ENCODE results near the gene C11orf52. TPM values are rescaled to one million over a fixed set of nuclear protein-coding genes. Genes with fewer than 3 reads are reported as not detected.

C11orf52 gene
- total RNA-seq, 1 donor from 2014 or later, result 0.62 TPM

DNA sequence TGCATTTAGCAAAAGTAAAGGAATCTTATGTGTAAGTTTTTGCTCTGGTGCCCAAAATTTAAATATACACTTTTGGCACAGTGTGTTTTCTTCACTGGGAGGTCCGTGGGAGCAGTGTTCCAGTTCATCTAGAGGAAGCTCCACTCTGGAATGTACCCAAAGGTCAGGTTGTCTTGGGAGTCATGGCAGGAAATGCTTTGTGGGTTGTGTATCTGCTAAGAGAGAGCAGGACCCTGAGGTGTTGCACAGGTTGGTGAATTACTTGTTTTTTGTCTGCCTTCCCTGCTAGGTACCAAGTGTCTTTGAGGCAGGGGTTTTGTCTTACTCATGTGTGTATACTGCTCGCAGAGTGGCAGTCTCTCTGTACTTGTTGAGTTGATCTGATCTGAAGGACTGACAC is 55.7 kb downstream of the C11orf52 start:
- peaks cover 4% of the 10 kb centered on the region for H3K36me3 Mint-ChIP-seq (ENCODE audit: unreplicated experiment)
- H3K4me3 Mint-ChIP-seq (ENCODE audit: unreplicated experiment), result no peak overlapping the region
- H3K27me3 Mint-ChIP-seq (ENCODE audit: unreplicated experiment), result no peaks in the 10 kb centered on the region
- no peak overlapping the region for H3K27ac Mint-ChIP-seq (ENCODE audit: unreplicated experiment)
- peaks cover 29% of the 10 kb centered on the region for H3K4me1 Mint-ChIP-seq (ENCODE audit: unreplicated experiment)
- TF ChIP-seq, protein P1, sequence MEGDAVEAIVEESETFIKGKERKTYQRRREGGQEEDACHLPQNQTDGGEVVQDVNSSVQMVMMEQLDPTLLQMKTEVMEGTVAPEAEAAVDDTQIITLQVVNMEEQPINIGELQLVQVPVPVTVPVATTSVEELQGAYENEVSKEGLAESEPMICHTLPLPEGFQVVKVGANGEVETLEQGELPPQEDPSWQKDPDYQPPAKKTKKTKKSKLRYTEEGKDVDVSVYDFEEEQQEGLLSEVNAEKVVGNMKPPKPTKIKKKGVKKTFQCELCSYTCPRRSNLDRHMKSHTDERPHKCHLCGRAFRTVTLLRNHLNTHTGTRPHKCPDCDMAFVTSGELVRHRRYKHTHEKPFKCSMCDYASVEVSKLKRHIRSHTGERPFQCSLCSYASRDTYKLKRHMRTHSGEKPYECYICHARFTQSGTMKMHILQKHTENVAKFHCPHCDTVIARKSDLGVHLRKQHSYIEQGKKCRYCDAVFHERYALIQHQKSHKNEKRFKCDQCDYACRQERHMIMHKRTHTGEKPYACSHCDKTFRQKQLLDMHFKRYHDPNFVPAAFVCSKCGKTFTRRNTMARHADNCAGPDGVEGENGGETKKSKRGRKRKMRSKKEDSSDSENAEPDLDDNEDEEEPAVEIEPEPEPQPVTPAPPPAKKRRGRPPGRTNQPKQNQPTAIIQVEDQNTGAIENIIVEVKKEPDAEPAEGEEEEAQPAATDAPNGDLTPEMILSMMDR (IDR thresholded peaks at IDR 0.05), result no peak
- DNase-seq (ENCODE audit: extremely low spot score, unreplicated experiment), result no peak
- H3K9me3 Mint-ChIP-seq (ENCODE audit: unreplicated experiment), result no peaks in the 10 kb centered on the region

DNA sequence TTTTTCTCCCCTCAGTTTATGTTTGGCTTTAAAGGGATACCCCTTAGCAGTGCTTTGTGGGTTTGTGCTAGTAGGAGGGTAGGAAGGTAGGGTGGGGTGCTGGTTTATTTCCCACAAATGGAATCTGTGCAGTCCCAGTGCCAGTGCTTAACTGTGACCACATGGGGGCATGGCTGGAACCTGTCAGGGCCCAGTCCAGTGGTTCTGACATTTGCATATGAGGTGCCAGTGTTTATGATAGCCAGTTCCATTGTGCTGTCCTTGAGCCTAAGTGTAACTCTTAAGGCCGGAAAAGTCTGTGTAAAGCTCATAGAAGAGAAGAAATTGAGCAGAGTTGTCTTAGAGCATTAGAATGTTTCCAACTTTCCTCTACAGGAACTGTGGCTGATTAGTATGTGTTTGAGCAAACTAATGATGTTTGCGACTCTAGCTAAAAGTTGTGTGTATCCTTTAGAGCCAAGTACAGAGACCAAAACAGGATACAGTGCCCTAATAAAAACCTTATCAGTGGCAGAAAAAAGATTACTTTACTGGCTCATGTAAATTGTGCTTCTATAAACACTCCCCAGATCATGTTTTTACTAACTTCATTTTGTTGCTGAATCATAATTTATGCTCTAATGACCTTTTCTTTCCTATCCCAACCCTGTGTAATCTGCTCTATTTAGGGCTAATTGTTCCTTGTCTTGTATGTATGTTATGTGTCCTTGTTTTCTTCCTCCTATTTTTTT is 56.5 kb downstream of the C11orf52 start:
- H3K36me3 Mint-ChIP-seq (ENCODE audit: unreplicated experiment), result peaks cover 2% of the 10 kb centered on the region
- H3K27me3 Mint-ChIP-seq (ENCODE audit: unreplicated experiment), result no peaks in the 10 kb centered on the region
- TF ChIP-seq, protein P1 (IDR thresholded peaks at IDR 0.05), result no peak
- peaks cover 29% of the 10 kb centered on the region for H3K4me1 Mint-ChIP-seq (ENCODE audit: unreplicated experiment)
- no peak overlapping the region for H3K4me3 Mint-ChIP-seq (ENCODE audit: unreplicated experiment)
- no peaks in the 10 kb centered on the region for H3K9me3 Mint-ChIP-seq (ENCODE audit: unreplicated experiment)
- no peak for DNase-seq (ENCODE audit: extremely low spot score, unreplicated experiment)
- H3K27ac Mint-ChIP-seq (ENCODE audit: unreplicated experiment), result peak overlapping the region; percentile 13

DNA sequence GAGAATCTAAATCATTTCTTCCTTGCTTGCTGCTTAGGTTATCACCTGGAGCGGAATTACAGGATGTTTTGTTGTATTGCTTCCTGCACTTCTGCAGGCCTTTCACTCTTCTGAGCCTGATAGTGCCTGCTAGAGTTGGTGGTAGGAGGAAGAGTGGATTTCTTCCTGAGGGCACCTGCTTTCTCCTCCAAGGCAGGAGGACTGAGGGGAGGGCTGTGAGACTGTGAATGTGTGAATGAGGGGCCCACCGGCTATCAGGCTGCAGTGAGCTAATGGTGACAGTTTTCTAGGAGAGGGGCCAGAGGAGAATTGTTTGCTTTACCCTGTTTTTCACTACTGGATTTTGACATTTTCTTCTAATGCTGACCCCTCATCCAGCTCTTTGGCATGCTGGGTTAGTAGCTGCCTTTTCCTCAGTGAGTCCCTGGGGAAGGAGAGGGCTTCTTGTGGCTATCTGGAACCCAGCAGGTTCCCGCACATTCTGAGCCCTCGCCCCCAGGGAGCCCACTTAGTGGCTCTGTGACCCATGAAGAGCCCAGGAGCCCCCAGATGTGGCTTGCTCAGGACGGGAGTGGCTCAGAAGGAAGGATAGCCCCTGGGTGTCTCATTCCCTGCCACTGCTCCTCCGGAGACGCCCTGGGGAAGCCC is 57.5 kb downstream of the C11orf52 start:
- no peaks in the 10 kb centered on the region for H3K27me3 Mint-ChIP-seq (ENCODE audit: unreplicated experiment)
- TF ChIP-seq, protein P1 (IDR thresholded peaks at IDR 0.05), result no peak
- no peaks in the 10 kb centered on the region for H3K9me3 Mint-ChIP-seq (ENCODE audit: unreplicated experiment)
- H3K36me3 Mint-ChIP-seq (ENCODE audit: unreplicated experiment), result no peaks in the 10 kb centered on the region
- peak overlapping the region; percentile 93 for H3K27ac Mint-ChIP-seq (ENCODE audit: unreplicated experiment)
- H3K4me3 Mint-ChIP-seq (ENCODE audit: unreplicated experiment), result peak overlapping the region; percentile 87
- peaks cover 29% of the 10 kb centered on the region for H3K4me1 Mint-ChIP-seq (ENCODE audit: unreplicated experiment)
- DNase-seq (ENCODE audit: extremely low spot score, unreplicated experiment), result no peak

Other genes with a start within 250 kb of the C11orf52 start
- 25.2 and 26.0 TPM in 2 replicates for gene PPP2R1B, start 152.5 kb upstream of the C11orf52 start, total RNA-seq
- 34.1 and 41.7 TPM in 2 replicates for gene ALG9, start 47.3 kb upstream of the C11orf52 start, total RNA-seq
- 1.9 and 2.5 TPM in 2 replicates for gene FDXACB1, start 39.7 kb upstream of the C11orf52 start, total RNA-seq
- gene CFAP68, start 39.4 kb upstream of the C11orf52 start, total RNA-seq, result 12.5 and 17.2 TPM in 2 replicates
- 35.5 and 42.3 TPM in 2 replicates for gene CRYAB, start 7.1 kb upstream of the C11orf52 start, total RNA-seq
- 0.34 TPM in 1 of 2 replicates, not detected in the other for gene HSPB2, start 6.2 kb upstream of the C11orf52 start, total RNA-seq
- 9.7 and 10.6 TPM in 2 replicates for gene DIXDC1, start 18.4 kb downstream of the C11orf52 start, total RNA-seq
- 26.3 and 26.4 TPM in 2 replicates for gene DLAT, start 106.5 kb downstream of the C11orf52 start, total RNA-seq
- gene PIH1D2, start 155.1 kb downstream of the C11orf52 start, total RNA-seq, result 2.0 and 2.3 TPM in 2 replicates
- gene NKAPD1, start 155.4 kb downstream of the C11orf52 start, total RNA-seq, result 23.1 and 24.6 TPM in 2 replicates
- gene TIMM8B, start 167.8 kb downstream of the C11orf52 start, total RNA-seq, result 59.4 and 64.0 TPM in 2 replicates
- gene SDHD, start 168.0 kb downstream of the C11orf52 start, total RNA-seq, result 71.6 and 82.0 TPM in 2 replicates
- 0.59 and 0.68 TPM in 2 replicates for gene IL18, start 245.2 kb downstream of the C11orf52 start, total RNA-seq
- gene TEX12, start 248.5 kb downstream of the C11orf52 start, total RNA-seq, result 0.78 TPM in 1 of 2 replicates, not detected in the other